ENCODE data around the gene CPB1. TPM values are rescaled to one million over a fixed set of nuclear protein-coding genes. Genes with fewer than 3 reads are reported as not detected.

The CPB1 gene
- total and polyA plus RNA-seq, 8 donors = 0.39 to 0.93 (median 0.48) TPM; not detected in 2

- Histone ChIP-seq H3K27me3 (no peaks in the 10 kb centered on the region), H3K36me3 (no peaks in the 10 kb centered on the region), H3K9me3 (peaks cover 0 to 4% of the 10 kb centered on the region in 2 donors), H3K27ac (no peak overlapping the region), H3K4me1 (no peaks in the 10 kb centered on the region), H3K4me3 (no peak overlapping the region)
- TF ChIP-seq CTCF (IDR thresholded peaks at IDR 0.05) = no peak
- intact Hi-C loops (cut with DNase I) = no loop called here
- DNase-seq (no peak), ATAC-seq (no peak)
Observed at GRCh38 chr3:148816981-148817525, 10.6 kb upstream of the CPB1 start.

GRCh38 chr3:148820361-148821245 lies 7.0 kb upstream of the CPB1 start:
- no peak overlapping the region for H3K27ac ChIP-seq
- ATAC-seq = no peak
- H3K9me3 ChIP-seq = peaks cover 0 to 5% of the 10 kb centered on the region in 2 donors
- H3K4me3 ChIP-seq = no peak overlapping the region
- H3K27me3 ChIP-seq = no peaks in the 10 kb centered on the region
- DNase-seq = peak in 2 of 4 donors; percentile 12 to 25
- TF ChIP-seq CTCF (IDR thresholded peaks at IDR 0.05) = no peak
- no peaks in the 10 kb centered on the region for H3K4me1 ChIP-seq
- intact Hi-C loops (cut with DNase I) = no loop called here
- H3K36me3 ChIP-seq = no peaks in the 10 kb centered on the region

GRCh38 chr3:148823026-148823425 lies 4.6 kb upstream of the CPB1 start:
- H3K4me1 ChIP-seq = no peaks in the 10 kb centered on the region
- intact Hi-C loops (cut with DNase I) = no loop called here
- no peaks in the 10 kb centered on the region for H3K27me3 ChIP-seq
- TF ChIP-seq CTCF (IDR thresholded peaks at IDR 0.05) = no peak
- no peak overlapping the region for H3K27ac ChIP-seq
- no peak overlapping the region for H3K4me3 ChIP-seq
- DNase-seq = no peak
- H3K36me3 ChIP-seq = no peaks in the 10 kb centered on the region
- ATAC-seq = no peak
- H3K9me3 ChIP-seq = peaks cover 0 to 5% of the 10 kb centered on the region in 2 donors

GRCh38 chr3:148825476-148825875 lies 2.1 kb upstream of the CPB1 start:
- Histone ChIP-seq H3K4me1 (no peaks in the 10 kb centered on the region), H3K27ac (no peak overlapping the region), H3K36me3 (no peaks in the 10 kb centered on the region), H3K4me3 (no peak overlapping the region), H3K9me3 (peaks cover 0 to 5% of the 10 kb centered on the region in 2 donors), H3K27me3 (no peaks in the 10 kb centered on the region)
- no peak for TF ChIP-seq CTCF (IDR thresholded peaks at IDR 0.05)
- ATAC-seq (no peak), DNase-seq (no peak)
- intact Hi-C loops (cut with DNase I) = no loop called here

GRCh38 chr3:148828136-148828690 lies 602 bp downstream of the CPB1 start:
- no peak for TF ChIP-seq CTCF (IDR thresholded peaks at IDR 0.05)
- Histone ChIP-seq H3K27me3 (no peaks in the 10 kb centered on the region), H3K36me3 (no peaks in the 10 kb centered on the region), H3K4me1 (no peaks in the 10 kb centered on the region), H3K9me3 (no peaks in the 10 kb centered on the region), H3K27ac (no peak overlapping the region), H3K4me3 (no peak overlapping the region)
- ATAC-seq (no peak), DNase-seq (peak in 2 of 4 donors; percentile 30 to 39)
- intact Hi-C loops (cut with DNase I) = no loop called here
